IMR-90 (cell line): ENCODE results near the gene KCNJ6. TPM values are rescaled to one million over a fixed set of nuclear protein-coding genes. Genes with fewer than 3 reads are reported as not detected.

ENCODE experiments used
- ATAC-seq: fragments of 200-7000 bp; cut with Tn5 transposase; 2 replicates; pipeline ENCODE4 v1.9.1; 2020; ENCODE audit warnings: low read depth, mild to moderate bottlenecking, moderate library complexity
- BruUV-seq: library from RNA; stranded (reverse); fragments of 400-500 nt; replicated peaks from 2 replicates; lab custom pipeline; 2021; lab: Mats Ljungman, UMichigan
- CTCF ChIA-PET: fragments of 300-600 bp; formaldehyde crosslinking; extraction: SDS; loops from one replicate; lab custom pipeline; 2021; ENCODE audit warnings: antibody characterized with exemption; lab: Yijun Ruan, JAX
- POLR2A ChIA-PET: fragments of 300-600 bp; sonication (Branson Sonifier 250); formaldehyde crosslinking; loops from one replicate; lab custom pipeline; 2022; ENCODE audit warnings: antibody characterized with exemption; ENCODE audit not compliant: unreplicated experiment; lab: Charles Lee
- DNase-seq: peaks from one replicate; pipeline ENCODE4 v3.0.0; 2013
- H2AFZ ChIP-seq: replicated peaks from 2 replicates; pipeline ENCODE3; 2013; ENCODE audit warnings: low read length, mild to moderate bottlenecking; ENCODE audit not compliant: poor library complexity
- H2AK5ac ChIP-seq: 2 replicates; pipeline ENCODE4 v1.6.1; 2013; ENCODE audit warnings: low read depth, low read length, inconsistent platforms
- H2AK9ac ChIP-seq: replicated peaks from 2 replicates; pipeline ENCODE3; 2013; ENCODE audit warnings: mild to moderate bottlenecking, low read depth, low read length, moderate library complexity; ENCODE audit not compliant: poor library complexity
- H2BK120ac ChIP-seq: 2 replicates; pipeline ENCODE4 v1.6.1; 2013; ENCODE audit warnings: low read depth, low read length, inconsistent platforms
- H2BK15ac ChIP-seq: 3 replicates; pipeline ENCODE4 v1.6.1; 2013; ENCODE audit warnings: low read depth, low read length, inconsistent platforms
- H2BK20ac ChIP-seq: 2 replicates; pipeline ENCODE4 v1.6.1; 2013; ENCODE audit warnings: low read depth, mild to moderate bottlenecking, inconsistent platforms, low read length, moderate library complexity
- H2BK5ac ChIP-seq: 2 replicates; pipeline ENCODE4 v1.6.1; 2013; ENCODE audit warnings: mild to moderate bottlenecking, low read depth, low read length, inconsistent platforms; ENCODE audit not compliant: poor library complexity, severe bottlenecking
- H3K14ac ChIP-seq: replicated peaks from 2 replicates; pipeline ENCODE4 v1.6.1; 2013; ENCODE audit warnings: low read depth, low read length, inconsistent platforms
- H3K18ac ChIP-seq: 2 replicates; pipeline ENCODE4 v1.6.1; 2013; ENCODE audit warnings: low read depth, low read length, control low read depth
- H3K23ac ChIP-seq: 2 replicates; pipeline ENCODE4 v1.6.1; 2013; ENCODE audit warnings: low read depth, low read length, inconsistent platforms
- H3K27ac ChIP-seq: 2 replicates; pipeline ENCODE4 v1.5.1; 2013; ENCODE audit warnings: mild to moderate bottlenecking, control low read depth, low read length; ENCODE audit not compliant: insufficient read depth
- H3K27me3 ChIP-seq: 2 replicates; pipeline ENCODE4 v1.6.1; 2013; ENCODE audit warnings: low read length; ENCODE audit not compliant: control insufficient read depth, insufficient read depth
- H3K36me3 ChIP-seq: 2 replicates; pipeline ENCODE4 v1.6.1; 2013; ENCODE audit warnings: low read length, mixed read lengths; ENCODE audit not compliant: control insufficient read depth, insufficient read depth
- H3K4ac ChIP-seq: 2 replicates; pipeline ENCODE4 v1.6.1; 2013; ENCODE audit warnings: low read depth, low read length, inconsistent platforms
- H3K4me1 ChIP-seq: 2 replicates; pipeline ENCODE4 v1.6.1; 2013; ENCODE audit warnings: low read length, mixed read lengths; ENCODE audit not compliant: control insufficient read depth, insufficient read depth
- H3K4me2 ChIP-seq: 2 replicates; pipeline ENCODE4 v1.6.1; 2013; ENCODE audit warnings: low read depth, mild to moderate bottlenecking, control low read depth, low read length, moderate library complexity
- H3K4me3 ChIP-seq: 2 replicates; pipeline ENCODE4 v1.5.1; 2013; ENCODE audit warnings: low read depth, mild to moderate bottlenecking, control low read depth, low read length, moderate library complexity; ENCODE audit not compliant: insufficient read depth
- H3K56ac ChIP-seq: 2 replicates; pipeline ENCODE4 v1.6.1; 2013; ENCODE audit warnings: low read length, inconsistent platforms; ENCODE audit not compliant: insufficient read depth; ENCODE audit errors: extremely low read depth
- H3K79me1 ChIP-seq, 2 experiments: 2 replicates each; pipeline ENCODE4 v1.6.1; 2013; ENCODE audit warnings: low read length in 2 of 2, inconsistent platforms in 1 of 2, low read depth in 1 of 2
- H3K9ac ChIP-seq: 2 replicates; pipeline ENCODE4 v1.6.1; 2013; ENCODE audit warnings: low read depth, low read length, control low read depth
- H3K9me1 ChIP-seq: 2 replicates; pipeline ENCODE4 v1.6.1; 2013; ENCODE audit warnings: low read length, inconsistent platforms; ENCODE audit not compliant: insufficient read depth
- H3K9me3 ChIP-seq: 2 replicates; pipeline ENCODE4 v1.6.1; 2013; ENCODE audit warnings: low read length; ENCODE audit not compliant: control insufficient read depth, insufficient read depth
- H4K20me1 ChIP-seq: 2 replicates; pipeline ENCODE4 v1.6.1; 2013; ENCODE audit warnings: low read length, inconsistent platforms; ENCODE audit not compliant: insufficient read depth
- H4K5ac ChIP-seq: 2 replicates; pipeline ENCODE4 v1.6.1; 2013; ENCODE audit warnings: mild to moderate bottlenecking, low read depth, low read length, control low read depth
- H4K8ac ChIP-seq, 2 experiments: 2 replicates each; pipeline ENCODE4 v1.6.1; 2013; ENCODE audit warnings: low read depth in 2 of 2, low read length in 2 of 2, control low read depth in 1 of 2, inconsistent platforms in 1 of 2
- H4K91ac ChIP-seq: 2 replicates; pipeline ENCODE4 v1.6.1; 2013; ENCODE audit warnings: low read depth, low read length, inconsistent platforms; ENCODE audit not compliant: insufficient read depth
- MAFK ChIP-seq: IDR thresholded peaks from 2 replicates; pipeline ENCODE4 v1.6.1; 2012; ENCODE audit warnings: low read depth, low read length, improper control_type of control experiment
- SMC3 ChIP-seq: fragments of 150-350 bp; IDR thresholded peaks from 2 replicates; pipeline ENCODE4 v1.6.1; 2016; ENCODE audit warnings: low read depth, mild to moderate bottlenecking, antibody characterized with exemption, low read length, moderate library complexity
- WGBS, 2 experiments: methylation state at CpG; one replicate each; pipeline versions ENCODE4 v1.1.5 to v1.1.7; 2013; ENCODE audit warnings: missing lambda C conversion rate in 2 of 2; ENCODE audit not compliant: insufficient read length in 1 of 2; ENCODE audit errors: extremely low coverage in 2 of 2; 5-methylcytosine and 5-hydroxymethylcytosine counted together
- dilution Hi-C: fragments of 300-500 bp; cut with HindIII; formaldehyde crosslinking; loops from one replicate; pipeline ENCODE4 v1.14.3; 2018; ENCODE audit warnings: low sequenced_read_pairs; ENCODE audit not compliant: unreplicated experiment
- in situ Hi-C: fragments of 300-500 bp; cut with MboI; formaldehyde crosslinking; loops from 3 replicates; pipeline ENCODE4 v1.14.3; 2019; ENCODE audit warnings: low sequenced_read_pairs, inconsistent platforms, mixed read lengths
- intact Hi-C: fragments of 100-400 bp; cut with micrococcal nuclease; formaldehyde crosslinking; loops from 2 replicates; pipeline ENCODE4 v1.10.0; 2022
- polyA plus RNA-seq, 3 experiments: library from polyadenylated mRNA; depleted of rRNA; stranded (reverse); fragments of >200 nt; gene quantifications; 2 replicates each; pipeline ENCODE4 v1.2.3, GENCODE V29; 2012; ENCODE audit warnings: low replicate concordance in 1 of 3
- total RNA-seq: library from RNA; depleted of rRNA; stranded (reverse); fragments of >200 nt; gene quantifications from 2 replicates; pipeline ENCODE4 v1.2.3, GENCODE V29; 2012

KCNJ6 gene
- total and polyA plus RNA-seq, 2 of the 4 experiments (the other 2 are of a cell fraction) = under 0.01 to 0.02 TPM

DNA sequence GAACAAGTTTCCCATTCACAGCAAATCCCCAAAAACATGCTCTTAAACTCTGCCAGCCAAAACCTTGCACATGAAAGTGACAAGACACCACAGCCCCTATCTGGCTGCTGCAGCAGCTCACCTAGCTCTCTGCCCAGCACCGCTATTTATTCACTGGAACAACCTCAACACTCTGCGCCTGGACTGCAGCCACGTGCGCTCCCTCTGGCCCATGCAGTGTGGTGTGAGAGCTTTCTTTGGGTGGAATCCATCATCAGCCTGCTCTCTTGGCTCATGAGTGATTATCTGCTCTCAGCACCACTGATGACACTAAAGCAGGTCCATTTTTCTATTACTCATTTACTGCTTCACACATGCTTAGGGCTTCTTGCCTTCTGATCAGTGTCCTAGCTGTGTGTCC is 11.4 kb downstream of the KCNJ6 start:
- no peak overlapping the region for H3K56ac ChIP-seq
- no peak overlapping the region for H3K27ac ChIP-seq
- H2BK15ac ChIP-seq = no peak overlapping the region
- H3K4ac ChIP-seq = no peak overlapping the region
- WGBS, 2 experiments = no CpG with 5 or more reads among the region's 4 CpGs
- POLR2A ChIA-PET = no interaction called here
- dilution Hi-C loops = no loop called here
- H3K23ac ChIP-seq = no peak overlapping the region
- H2BK5ac ChIP-seq = no peak overlapping the region
- no TSS peak for BruUV-seq
- no peak overlapping the region for H3K9ac ChIP-seq
- no peaks in the 10 kb centered on the region for H3K79me1 ChIP-seq
- H2AK5ac ChIP-seq = no peak overlapping the region
- intact Hi-C loops = no loop called here
- in situ Hi-C loops = no loop called here
- H4K5ac ChIP-seq = no peak overlapping the region
- H4K20me1 ChIP-seq = no peaks in the 10 kb centered on the region
- no peak overlapping the region for H3K18ac ChIP-seq
- no peaks in the 10 kb centered on the region for H3K9me3 ChIP-seq
- H3K4me2 ChIP-seq = no peak overlapping the region
- no peak overlapping the region for H3K14ac ChIP-seq
- no peak overlapping the region for H2AK9ac ChIP-seq
- H4K8ac ChIP-seq = no peak overlapping the region
- no peak overlapping the region for H3K4me3 ChIP-seq
- no peak for DNase-seq
- no peak overlapping the region for H2BK20ac ChIP-seq
- peaks cover 21% of the 10 kb centered on the region for H3K27me3 ChIP-seq
- CTCF ChIA-PET = no interaction called here
- no peaks in the 10 kb centered on the region for H3K36me3 ChIP-seq
- H2BK120ac ChIP-seq = no peak overlapping the region
- H2AFZ ChIP-seq = no peak overlapping the region
- H3K9me1 ChIP-seq = no peaks in the 10 kb centered on the region
- TF ChIP-seq MAFK (no peak), SMC3 (no peak)
- no peak overlapping the region for H4K91ac ChIP-seq
- no peaks in the 10 kb centered on the region for H3K4me1 ChIP-seq
- ATAC-seq = no peak
